Suprapubic skin (tissue), 3 donors: ENCODE data around the gene SMC6.

Source experiments
- POLR2A ChIP-seq, 2 donors: fragments of 450-650 bp; IDR thresholded peaks; one replicate each; pipeline ENCODE4 v1.6.1; 2017; ENCODE audit warnings: antibody characterized with exemption in 2 of 2, mild to moderate bottlenecking in 2 of 2, moderate library complexity in 2 of 2
- TF ChIP-seq, protein P1 (sequence below), 2 donors: fragments of 200-600 bp in 1 of 2; fragments of 450-650 bp in 1 of 2; sonication (generic) in 1 of 2; IDR thresholded peaks; one replicate each; pipeline ENCODE4 v1.5.1; 2016 to 2019; ENCODE audit warnings: antibody characterized with exemption in 2 of 2, mild to moderate bottlenecking in 1 of 2, moderate library complexity in 1 of 2

DNA sequence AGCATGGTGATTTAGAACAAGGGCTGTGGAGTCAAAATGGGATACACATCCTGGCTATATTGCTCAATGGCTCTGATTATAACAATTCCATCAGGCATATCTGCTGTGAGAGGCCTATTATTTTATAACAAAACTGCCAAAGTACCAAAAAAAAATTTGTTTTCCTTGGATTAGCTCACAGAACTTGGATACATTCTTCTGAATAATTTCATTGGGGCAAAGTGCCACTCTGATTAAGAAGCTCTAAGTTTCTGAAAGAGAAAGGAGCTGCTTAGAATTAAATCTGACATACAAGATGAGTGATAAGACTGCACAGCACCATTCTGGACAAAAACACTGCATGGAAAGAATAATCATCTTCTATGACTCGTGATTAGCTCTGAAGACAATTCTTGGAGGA lies 85.7 kb downstream of the SMC6 start:
- TF ChIP-seq POLR2A (IDR thresholded peaks at IDR 0.05) = no peak
- TF ChIP-seq, protein P1, sequence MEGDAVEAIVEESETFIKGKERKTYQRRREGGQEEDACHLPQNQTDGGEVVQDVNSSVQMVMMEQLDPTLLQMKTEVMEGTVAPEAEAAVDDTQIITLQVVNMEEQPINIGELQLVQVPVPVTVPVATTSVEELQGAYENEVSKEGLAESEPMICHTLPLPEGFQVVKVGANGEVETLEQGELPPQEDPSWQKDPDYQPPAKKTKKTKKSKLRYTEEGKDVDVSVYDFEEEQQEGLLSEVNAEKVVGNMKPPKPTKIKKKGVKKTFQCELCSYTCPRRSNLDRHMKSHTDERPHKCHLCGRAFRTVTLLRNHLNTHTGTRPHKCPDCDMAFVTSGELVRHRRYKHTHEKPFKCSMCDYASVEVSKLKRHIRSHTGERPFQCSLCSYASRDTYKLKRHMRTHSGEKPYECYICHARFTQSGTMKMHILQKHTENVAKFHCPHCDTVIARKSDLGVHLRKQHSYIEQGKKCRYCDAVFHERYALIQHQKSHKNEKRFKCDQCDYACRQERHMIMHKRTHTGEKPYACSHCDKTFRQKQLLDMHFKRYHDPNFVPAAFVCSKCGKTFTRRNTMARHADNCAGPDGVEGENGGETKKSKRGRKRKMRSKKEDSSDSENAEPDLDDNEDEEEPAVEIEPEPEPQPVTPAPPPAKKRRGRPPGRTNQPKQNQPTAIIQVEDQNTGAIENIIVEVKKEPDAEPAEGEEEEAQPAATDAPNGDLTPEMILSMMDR (IDR thresholded peaks at IDR 0.05) = no peak
